Ectodermal cell (in vitro differentiated cells): ENCODE data around the gene NLRP14.

Experiments used
- H3K27ac ChIP-seq: 2 replicates; pipeline ENCODE4 v1.7.0; 2013; ENCODE audit warnings: mild to moderate bottlenecking, low read depth, low read length; ENCODE audit not compliant: insufficient read depth, poor library complexity, severe bottlenecking
- H3K27me3 ChIP-seq: 2 replicates; pipeline ENCODE4 v1.7.0; 2013; ENCODE audit warnings: mild to moderate bottlenecking, low read length; ENCODE audit not compliant: insufficient read depth, control insufficient read depth, poor library complexity, severe bottlenecking
- H3K36me3 ChIP-seq: one replicate; pipeline ENCODE4 v1.7.0; 2013; ENCODE audit warnings: low read length; ENCODE audit not compliant: control insufficient read depth, insufficient read depth
- H3K4me1 ChIP-seq: one replicate; pipeline ENCODE4 v1.7.0; 2013; ENCODE audit warnings: low read length; ENCODE audit not compliant: control insufficient read depth, insufficient read depth
- H3K4me3 ChIP-seq: 2 replicates; pipeline ENCODE4 v1.7.0; 2013; ENCODE audit warnings: low read depth, low read length, control low read depth; ENCODE audit not compliant: insufficient read depth
- H3K9me3 ChIP-seq: 2 replicates; pipeline ENCODE4 v1.7.0; 2013; ENCODE audit warnings: mild to moderate bottlenecking, low read length, moderate library complexity; ENCODE audit not compliant: control insufficient read depth
- WGBS, 2 experiments: methylation state at CpG; one replicate each; pipeline ENCODE4 v1.1.7; 2013; ENCODE audit warnings: missing lambda C conversion rate in 2 of 2; 5-methylcytosine and 5-hydroxymethylcytosine counted together

Gene NLRP14

GRCh38 chr11:7016011-7016410 lies 4.3 kb upstream of the NLRP14 start:
- WGBS, 2 experiments, result 100% methylated on average over 1 of the region's 1 CpG
- no peaks in the 10 kb centered on the region for H3K36me3 ChIP-seq
- no peaks in the 10 kb centered on the region for H3K9me3 ChIP-seq
- H3K27ac ChIP-seq, result no peak overlapping the region
- H3K27me3 ChIP-seq, result no peaks in the 10 kb centered on the region
- H3K4me1 ChIP-seq, result no peaks in the 10 kb centered on the region
- H3K4me3 ChIP-seq, result no peak overlapping the region

GRCh38 chr11:7019500-7020182 lies 638 bp upstream of the NLRP14 start:
- peaks cover 3% of the 10 kb centered on the region for H3K27me3 ChIP-seq
- H3K27ac ChIP-seq, result peak overlapping the region; percentile 76
- no peaks in the 10 kb centered on the region for H3K4me1 ChIP-seq
- H3K9me3 ChIP-seq, result no peaks in the 10 kb centered on the region
- WGBS, 2 experiments, result 12 to 14% methylated on average over 26 of the region's 26 CpGs
- peak overlapping the region; percentile 97 for H3K4me3 ChIP-seq
- H3K36me3 ChIP-seq, result no peaks in the 10 kb centered on the region

GRCh38 chr11:7021318-7021717 lies 1.0 kb downstream of the NLRP14 start:
- Histone ChIP-seq H3K27me3 (peaks cover 3% of the 10 kb centered on the region), H3K4me3 (no peak overlapping the region), H3K9me3 (no peaks in the 10 kb centered on the region), H3K36me3 (no peaks in the 10 kb centered on the region), H3K27ac (no peak overlapping the region), H3K4me1 (no peaks in the 10 kb centered on the region)
- WGBS, 2 experiments, result 91 to 97% methylated on average over 4 to 5 of the region's 5 CpGs

- no peaks in the 10 kb centered on the region for H3K9me3 ChIP-seq
- H3K36me3 ChIP-seq, result no peaks in the 10 kb centered on the region
- no peak overlapping the region for H3K4me3 ChIP-seq
- WGBS, 2 experiments, result 93 to 98% methylated on average over 3 of the region's 3 CpGs
- no peaks in the 10 kb centered on the region for H3K27me3 ChIP-seq
- no peaks in the 10 kb centered on the region for H3K4me1 ChIP-seq
- no peak overlapping the region for H3K27ac ChIP-seq
These were observed 7.9 kb downstream of the NLRP14 start for GRCh38 chr11:7028141-7028540.

GRCh38 chr11:7030836-7031235 lies 10.6 kb downstream of the NLRP14 start:
- WGBS, 2 experiments, result 90 to 94% methylated on average over 16 of the region's 16 CpGs
- Histone ChIP-seq H3K27me3 (no peaks in the 10 kb centered on the region), H3K9me3 (no peaks in the 10 kb centered on the region), H3K4me1 (no peaks in the 10 kb centered on the region), H3K36me3 (no peaks in the 10 kb centered on the region), H3K4me3 (no peak overlapping the region), H3K27ac (no peak overlapping the region)

GRCh38 chr11:7031471-7031871 lies 11.2 kb downstream of the NLRP14 start:
- Histone ChIP-seq H3K36me3 (no peaks in the 10 kb centered on the region), H3K4me1 (no peaks in the 10 kb centered on the region), H3K4me3 (no peak overlapping the region), H3K27ac (no peak overlapping the region), H3K27me3 (no peaks in the 10 kb centered on the region), H3K9me3 (no peaks in the 10 kb centered on the region)
- 88 to 92% methylated on average over 11 of the region's 11 CpGs for WGBS, 2 experiments

GRCh38 chr11:7032692-7033091 lies 12.4 kb downstream of the NLRP14 start:
- no peaks in the 10 kb centered on the region for H3K4me1 ChIP-seq
- H3K27ac ChIP-seq, result no peak overlapping the region
- H3K27me3 ChIP-seq, result no peaks in the 10 kb centered on the region
- no peaks in the 10 kb centered on the region for H3K9me3 ChIP-seq
- H3K4me3 ChIP-seq, result no peak overlapping the region
- no peaks in the 10 kb centered on the region for H3K36me3 ChIP-seq
- WGBS, 2 experiments, result 71% methylated on average over 1 of the region's 1 CpG; no CpG with 5 or more reads in 1 of the 2 experiments

GRCh38 chr11:7034019-7034418 lies 13.7 kb downstream of the NLRP14 start:
- H3K27ac ChIP-seq, result no peak overlapping the region
- H3K4me3 ChIP-seq, result no peak overlapping the region

GRCh38 chr11:7046474-7047175 lies 26.3 kb downstream of the NLRP14 start:
- Histone ChIP-seq H3K4me1 (no peaks in the 10 kb centered on the region), H3K9me3 (no peaks in the 10 kb centered on the region), H3K27ac (no peak overlapping the region), H3K4me3 (no peak overlapping the region), H3K27me3 (no peaks in the 10 kb centered on the region), H3K36me3 (no peaks in the 10 kb centered on the region)
- whole genome bisulfite sequencing, 2 experiments, result 82 to 89% methylated on average over 3 of the region's 3 CpGs

More at GRCh38 chr11:7034019-7034418, 13.7 kb downstream of the NLRP14 start:
- Histone ChIP-seq H3K9me3 (no peaks in the 10 kb centered on the region), H3K36me3 (no peaks in the 10 kb centered on the region), H3K27me3 (no peaks in the 10 kb centered on the region), H3K4me1 (no peaks in the 10 kb centered on the region)
- 93 to 96% methylated on average over 5 to 6 of the region's 6 CpGs for WGBS, 2 experiments

GRCh38 chr11:7050191-7050590 lies 29.9 kb downstream of the NLRP14 start:
- Histone ChIP-seq H3K27ac (no peak overlapping the region), H3K36me3 (no peaks in the 10 kb centered on the region), H3K9me3 (no peaks in the 10 kb centered on the region), H3K4me1 (no peaks in the 10 kb centered on the region), H3K27me3 (no peaks in the 10 kb centered on the region), H3K4me3 (no peak overlapping the region)
- WGBS, 2 experiments, result 90 to 100% methylated on average over 1 of the region's 1 CpG
